Left lung (tissue), 10 donors: ENCODE measurements around the gene PDILT. TPM values are rescaled to one million over a fixed set of nuclear protein-coding genes. Genes with fewer than 3 reads are reported as not detected.

Experiments used
- ATAC-seq: fragments of 200-7000 bp; cut with Tn5 transposase; one replicate; pipeline ENCODE4 v1.9.1; 2020; ENCODE audit warnings: moderate library complexity
- DNase-seq, 4 donors: peaks; one replicate each; pipeline ENCODE4 v3.0.0-alpha.2; 2013 to 2020
- H3K27ac ChIP-seq, 2 donors: fragments of 200-600 bp; sonication (generic) in 1 of 2; one replicate each; pipeline versions ENCODE4 v1.5.0 to v1.8.0; 2020 to 2021
- H3K27me3 ChIP-seq, 2 donors: fragments of 200-600 bp; sonication (generic) in 1 of 2; one replicate each; pipeline versions ENCODE4 v1.5.0 to v1.8.0; 2020 to 2021
- H3K36me3 ChIP-seq, 2 donors: fragments of 200-600 bp; sonication (generic) in 1 of 2; one replicate each; pipeline versions ENCODE4 v1.5.0 to v1.8.0; 2020 to 2021
- H3K4me1 ChIP-seq, 2 donors: fragments of 200-600 bp; one replicate each; pipeline ENCODE4 v1.8.0; 2021
- H3K4me3 ChIP-seq, 2 donors: fragments of 200-600 bp; sonication (generic) in 1 of 2; one replicate each; pipeline versions ENCODE4 v1.5.0 to v1.8.0; 2020 to 2021; ENCODE audit warnings: mild to moderate bottlenecking in 1 of 2
- H3K9me3 ChIP-seq, 2 donors: fragments of 200-600 bp; sonication (generic) in 1 of 2; one replicate each; pipeline versions ENCODE4 v1.5.0 to v1.8.0; 2020 to 2021
- intact Hi-C, 2 donors: fragments of 100-400 bp; cut with DNase I; formaldehyde crosslinking; loops; one replicate each; pipeline versions ENCODE4 v1.11.2 to v1.14.2; 2022
- polyA plus RNA-seq, 6 donors: library from polyadenylated mRNA; unstranded; fragments of 120-200 nt; gene quantifications; one replicate each; pipeline ENCODE4 v1.2.1, GENCODE V29; 2013; ENCODE audit not compliant: insufficient read length in 6 of 6
- total RNA-seq, 2 donors: library from RNA; stranded (reverse); fragmentation: NEBNext Ultra II Directional; extraction: Animal tissue kit (Norgen Biotek cat#: 25700); gene quantifications; one replicate each; pipeline ENCODE4 v1.2.1, GENCODE V29; 2021
- TF ChIP-seq, protein P1 (sequence below), 2 donors: fragments of 200-600 bp; sonication (generic) in 1 of 2; IDR thresholded peaks; one replicate each; pipeline versions ENCODE4 v1.5.0 to v1.8.0; 2021; ENCODE audit warnings: antibody characterized with exemption in 2 of 2
- donor health status: DM: no; HTN: yes; CAD: no.
- donor health status: DM: no; HTN: no; CAD: no.

The PDILT gene
- total and polyA plus RNA-seq, 8 donors: not detected

DNA sequence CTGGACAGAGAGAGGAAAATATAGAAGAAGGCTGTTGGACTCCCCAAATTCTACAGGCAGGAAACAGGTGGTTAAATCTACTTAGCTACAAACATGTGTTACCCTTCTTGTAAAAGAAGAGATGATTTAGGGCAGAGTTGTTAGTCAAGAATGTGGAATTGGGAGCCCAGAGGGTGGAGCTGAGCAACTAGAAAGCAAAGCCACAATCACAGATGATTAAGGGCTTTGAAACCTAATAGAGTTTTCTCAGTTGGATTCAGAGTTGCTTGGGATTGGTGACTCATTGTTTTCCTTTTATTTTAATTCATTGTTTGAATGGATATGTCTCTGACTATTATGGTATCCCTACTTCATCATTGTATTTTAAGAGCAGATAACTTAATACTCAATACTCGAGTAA, 11.0 kb upstream of the PDILT start:
- DNase-seq (no peak), ATAC-seq (no peak)
- Histone ChIP-seq H3K36me3 (no peaks in the 10 kb centered on the region), H3K27ac (no peak overlapping the region), H3K4me1 (no peaks in the 10 kb centered on the region), H3K4me3 (no peak overlapping the region), H3K9me3 (no peaks in the 10 kb centered on the region), H3K27me3 (no peaks in the 10 kb centered on the region)
- intact Hi-C loops: no loop called here
- TF ChIP-seq, protein P1, sequence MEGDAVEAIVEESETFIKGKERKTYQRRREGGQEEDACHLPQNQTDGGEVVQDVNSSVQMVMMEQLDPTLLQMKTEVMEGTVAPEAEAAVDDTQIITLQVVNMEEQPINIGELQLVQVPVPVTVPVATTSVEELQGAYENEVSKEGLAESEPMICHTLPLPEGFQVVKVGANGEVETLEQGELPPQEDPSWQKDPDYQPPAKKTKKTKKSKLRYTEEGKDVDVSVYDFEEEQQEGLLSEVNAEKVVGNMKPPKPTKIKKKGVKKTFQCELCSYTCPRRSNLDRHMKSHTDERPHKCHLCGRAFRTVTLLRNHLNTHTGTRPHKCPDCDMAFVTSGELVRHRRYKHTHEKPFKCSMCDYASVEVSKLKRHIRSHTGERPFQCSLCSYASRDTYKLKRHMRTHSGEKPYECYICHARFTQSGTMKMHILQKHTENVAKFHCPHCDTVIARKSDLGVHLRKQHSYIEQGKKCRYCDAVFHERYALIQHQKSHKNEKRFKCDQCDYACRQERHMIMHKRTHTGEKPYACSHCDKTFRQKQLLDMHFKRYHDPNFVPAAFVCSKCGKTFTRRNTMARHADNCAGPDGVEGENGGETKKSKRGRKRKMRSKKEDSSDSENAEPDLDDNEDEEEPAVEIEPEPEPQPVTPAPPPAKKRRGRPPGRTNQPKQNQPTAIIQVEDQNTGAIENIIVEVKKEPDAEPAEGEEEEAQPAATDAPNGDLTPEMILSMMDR (IDR thresholded peaks at IDR 0.05): no peak

- ATAC-seq: no peak
- intact Hi-C loops: no loop called here
- TF ChIP-seq, protein P1 (IDR thresholded peaks at IDR 0.05): no peak
Observed at GRCh38 chr16:20411055-20411454, 6.5 kb upstream of the PDILT start.

DNA sequence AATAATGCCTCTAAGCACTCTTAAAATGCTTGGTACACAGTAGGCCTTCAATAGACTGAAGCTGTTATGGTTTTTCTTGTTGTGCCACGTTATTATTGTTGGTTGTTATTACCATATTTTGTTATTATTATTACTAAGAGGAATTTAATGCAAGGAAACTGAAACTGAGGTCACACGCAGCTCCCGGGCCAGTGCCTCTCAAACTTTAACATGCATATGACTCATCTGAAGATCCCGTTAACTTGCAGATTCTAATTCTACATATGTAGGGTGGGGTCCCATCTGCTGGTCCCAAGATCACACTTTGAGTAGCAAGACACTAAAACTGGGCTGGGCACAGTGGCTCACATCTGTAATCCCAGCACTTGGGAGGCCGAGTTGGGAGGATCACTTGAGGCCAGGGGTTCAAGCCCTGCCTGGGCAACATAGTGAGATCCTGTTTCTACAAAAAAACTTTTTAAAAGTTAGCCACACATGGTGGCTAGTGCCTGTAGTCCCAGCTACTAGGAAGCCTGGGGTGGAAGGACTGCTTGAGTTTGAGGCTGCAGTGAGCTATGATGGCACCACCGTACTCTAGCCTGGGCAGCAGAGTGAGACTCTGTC, 5.7 kb upstream of the PDILT start:
- TF ChIP-seq, protein P1 (IDR thresholded peaks at IDR 0.05): no peak
- Histone ChIP-seq H3K9me3 (no peaks in the 10 kb centered on the region), H3K27ac (peak overlapping the region in 1 of 2 donors; percentile 45), H3K27me3 (no peaks in the 10 kb centered on the region), H3K4me3 (no peak overlapping the region), H3K36me3 (no peaks in the 10 kb centered on the region), H3K4me1 (no peaks in the 10 kb centered on the region)
- no peak for ATAC-seq
- intact Hi-C loops: no loop called here
- DNase-seq: no peak

More at GRCh38 chr16:20411055-20411454, 6.5 kb upstream of the PDILT start:
- H3K9me3 ChIP-seq: no peaks in the 10 kb centered on the region
- H3K4me3 ChIP-seq: no peak overlapping the region
- no peaks in the 10 kb centered on the region for H3K4me1 ChIP-seq
- H3K27ac ChIP-seq: no peak overlapping the region
- no peaks in the 10 kb centered on the region for H3K27me3 ChIP-seq
- H3K36me3 ChIP-seq: no peaks in the 10 kb centered on the region
- DNase-seq: no peak

- peak; percentile 29 for ATAC-seq
- TF ChIP-seq, protein P1 (IDR thresholded peaks at IDR 0.05): no peak
Observed at GRCh38 chr16:20409398-20410120, 5.0 kb upstream of the PDILT start, which contains the start of gene ACSM5. TSS of gene ACSM5 (plus strand) at chr16:20409534. CDS start at chr16:20411485, 1,951 bp downstream.

GRCh38 chr16:20402651-20403050, 1.9 kb downstream of the PDILT start:
- TF ChIP-seq, protein P1 (IDR thresholded peaks at IDR 0.05): no peak
- intact Hi-C loops: no loop called here
- no peaks in the 10 kb centered on the region for H3K27me3 ChIP-seq
- H3K9me3 ChIP-seq: no peaks in the 10 kb centered on the region
- ATAC-seq: no peak
- H3K27ac ChIP-seq: no peak overlapping the region
- no peak overlapping the region for H3K4me3 ChIP-seq
- no peaks in the 10 kb centered on the region for H3K36me3 ChIP-seq
- DNase-seq: no peak
- no peaks in the 10 kb centered on the region for H3K4me1 ChIP-seq

More at GRCh38 chr16:20409398-20410120, 5.0 kb upstream of the PDILT start, which contains the start of gene ACSM5:
- intact Hi-C loops: no loop called here
- no peaks in the 10 kb centered on the region for H3K9me3 ChIP-seq
- H3K4me3 ChIP-seq: no peak within 1 kb of the TSS
- H3K27me3 ChIP-seq: no peaks in the 10 kb centered on the region
- H3K27ac ChIP-seq: peak within 1 kb of the TSS in 1 of 2 donors; percentile 45
- peak in 1 of 4 donors; percentile 10 for DNase-seq
- H3K4me1 ChIP-seq: no peaks in the 10 kb centered on the region
- H3K36me3 ChIP-seq: no peaks in the 10 kb centered on the region
